Choroid plexus epithelial cell (primary cell): ENCODE data around the gene DOCK2.
"Not testable (repeated sequence)": the region's sequence is repeated elsewhere in the genome, so short reads cannot be mapped to it uniquely, and the experiment has no call there.

Source experiments
- DNase-seq: peaks from one replicate; pipeline ENCODE4 v3.0.0-alpha.2; 2010; ENCODE audit warnings: low read depth
- H3K4me3 ChIP-seq: 2 replicates; pipeline ENCODE4 v1.5.1; 2011; ENCODE audit warnings: low read depth, mild to moderate bottlenecking, control low read depth, low read length, moderate library complexity
- TF ChIP-seq, protein P1 (sequence below): conservative IDR thresholded peaks from 2 replicates; pipeline ENCODE4 v1.5.1; 2011; ENCODE audit warnings: low read depth, mild to moderate bottlenecking, control low read depth, inconsistent platforms, low read length, moderate library complexity

Gene DOCK2

DNA sequence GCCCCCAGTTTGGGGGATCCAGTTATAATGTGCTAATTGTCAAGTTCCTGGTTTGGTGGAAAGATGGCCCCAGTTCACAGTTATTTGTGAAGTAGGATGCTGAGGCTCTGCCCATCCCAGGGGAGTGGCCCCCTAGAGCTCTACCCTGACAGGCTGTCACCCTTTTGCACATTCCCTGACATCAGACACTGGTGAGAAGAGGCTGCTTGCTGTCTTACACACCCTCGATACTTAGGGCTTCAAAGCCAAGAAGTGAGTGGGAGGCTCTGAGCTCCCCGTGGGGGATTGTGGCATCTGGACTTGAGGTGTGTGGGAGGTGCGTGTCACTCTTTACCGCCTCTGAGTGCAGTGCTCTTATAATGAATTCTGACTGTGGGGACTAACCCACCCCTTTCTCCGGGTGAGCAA lies 168.5 kb downstream of the DOCK2 start:
- H3K4me3 ChIP-seq: no peak overlapping the region
- DNase-seq: peak; percentile 18
- TF ChIP-seq, protein P1, sequence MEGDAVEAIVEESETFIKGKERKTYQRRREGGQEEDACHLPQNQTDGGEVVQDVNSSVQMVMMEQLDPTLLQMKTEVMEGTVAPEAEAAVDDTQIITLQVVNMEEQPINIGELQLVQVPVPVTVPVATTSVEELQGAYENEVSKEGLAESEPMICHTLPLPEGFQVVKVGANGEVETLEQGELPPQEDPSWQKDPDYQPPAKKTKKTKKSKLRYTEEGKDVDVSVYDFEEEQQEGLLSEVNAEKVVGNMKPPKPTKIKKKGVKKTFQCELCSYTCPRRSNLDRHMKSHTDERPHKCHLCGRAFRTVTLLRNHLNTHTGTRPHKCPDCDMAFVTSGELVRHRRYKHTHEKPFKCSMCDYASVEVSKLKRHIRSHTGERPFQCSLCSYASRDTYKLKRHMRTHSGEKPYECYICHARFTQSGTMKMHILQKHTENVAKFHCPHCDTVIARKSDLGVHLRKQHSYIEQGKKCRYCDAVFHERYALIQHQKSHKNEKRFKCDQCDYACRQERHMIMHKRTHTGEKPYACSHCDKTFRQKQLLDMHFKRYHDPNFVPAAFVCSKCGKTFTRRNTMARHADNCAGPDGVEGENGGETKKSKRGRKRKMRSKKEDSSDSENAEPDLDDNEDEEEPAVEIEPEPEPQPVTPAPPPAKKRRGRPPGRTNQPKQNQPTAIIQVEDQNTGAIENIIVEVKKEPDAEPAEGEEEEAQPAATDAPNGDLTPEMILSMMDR: no peak

DNA sequence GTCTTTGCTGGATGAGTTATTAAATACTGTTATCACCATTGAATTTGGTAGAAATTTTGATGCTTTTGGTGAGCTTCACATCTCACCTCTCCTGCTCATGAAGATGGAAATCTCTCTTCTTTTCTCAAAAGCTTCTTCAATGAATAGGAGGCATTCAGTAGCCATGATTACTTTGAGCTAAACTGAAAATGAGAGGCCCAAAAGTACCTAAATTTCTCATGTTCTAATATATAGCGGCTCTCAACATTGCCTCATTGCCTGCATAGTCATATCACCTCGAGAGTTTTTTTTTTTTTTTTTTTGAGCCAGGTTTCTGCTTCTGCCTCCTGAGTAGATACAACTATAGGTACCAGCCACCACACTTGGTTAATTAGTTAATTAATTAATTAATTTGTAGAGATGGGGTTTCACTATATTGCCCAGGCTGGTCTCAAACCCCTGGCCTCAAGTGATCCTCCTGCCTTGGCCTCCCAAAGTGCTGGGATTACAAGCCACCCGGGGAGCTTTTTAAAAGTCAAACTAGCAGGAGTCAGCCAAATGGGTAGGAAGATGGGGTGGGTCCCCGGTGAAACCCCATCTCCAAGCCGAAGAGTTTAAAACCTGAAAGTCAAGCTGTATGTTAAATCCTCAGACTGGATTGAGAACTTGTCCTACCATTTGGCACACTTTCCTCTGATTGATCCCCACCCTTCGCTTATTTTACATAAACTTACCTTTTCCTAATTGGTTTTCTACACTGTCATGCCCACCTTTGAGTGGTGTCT lies 169.0 kb downstream of the DOCK2 start:
- no peak overlapping the region for H3K4me3 ChIP-seq
- DNase-seq: no peak
- TF ChIP-seq, protein P1: no peak

DNA sequence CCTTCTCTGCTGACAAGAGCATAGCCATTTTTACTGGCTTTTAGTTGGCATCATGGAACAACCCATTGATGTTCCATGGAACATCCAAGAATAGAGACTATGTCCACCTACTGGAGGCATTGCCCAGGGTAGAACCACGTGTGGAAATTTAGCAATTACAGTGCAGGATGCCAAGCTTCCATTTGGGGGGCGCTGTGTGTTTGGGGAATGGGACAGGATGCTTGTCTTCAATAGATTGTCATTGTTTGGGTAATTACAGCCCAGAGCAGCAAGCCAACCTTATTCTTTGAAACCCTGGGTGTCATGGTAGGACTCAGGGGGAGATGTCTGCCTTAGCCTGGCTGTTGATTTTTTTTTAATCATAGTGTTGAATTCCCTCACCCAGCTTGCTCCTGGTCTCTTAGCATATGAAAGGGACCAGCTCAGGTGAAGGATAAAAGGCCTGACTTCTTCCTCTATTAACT lies 171.1 kb downstream of the DOCK2 start:
- no peak overlapping the region for H3K4me3 ChIP-seq
- TF ChIP-seq, protein P1: no peak
- no peak for DNase-seq

DNA sequence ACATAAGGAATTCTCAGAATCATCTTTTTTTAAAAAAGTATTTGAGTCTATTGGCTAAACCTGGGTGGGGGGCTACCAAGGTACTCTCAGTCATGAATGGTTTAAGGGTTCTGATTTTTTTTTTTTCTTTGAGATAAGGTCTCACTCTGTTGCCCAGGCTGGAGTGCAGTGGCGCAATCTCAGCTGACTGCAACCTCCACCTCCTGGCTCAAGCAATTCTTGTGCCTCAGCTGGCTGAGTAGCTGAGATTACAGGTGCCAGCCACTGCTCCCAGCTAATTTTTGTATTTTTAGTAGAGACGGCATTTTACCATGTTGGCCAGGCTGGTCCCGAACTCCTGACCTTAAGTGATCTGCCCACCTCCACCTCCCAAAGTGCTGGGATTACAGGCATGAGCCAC lies 171.8 kb downstream of the DOCK2 start:
- DNase-seq, H3K4me3 ChIP-seq: not testable (repeated sequence)

DNA sequence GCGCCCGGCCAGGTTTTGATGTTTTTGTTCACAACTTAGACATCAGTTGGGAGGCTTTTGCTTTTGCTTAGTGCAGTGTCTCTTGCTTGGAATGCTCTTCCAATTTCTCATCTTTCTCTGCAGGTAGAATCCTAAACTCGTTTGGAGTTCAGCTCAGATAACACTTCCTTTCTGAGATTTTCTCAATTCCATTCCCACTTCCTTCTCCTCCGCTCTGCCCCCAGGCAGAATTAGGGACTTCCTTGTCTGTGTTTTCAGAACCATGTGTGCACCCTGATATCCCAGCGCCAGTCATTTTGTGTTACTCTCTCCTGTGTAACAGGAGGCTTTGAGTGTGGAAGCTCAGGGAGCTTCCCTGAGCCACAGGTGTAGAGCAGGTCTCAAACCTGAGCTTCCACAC lies 172.2 kb downstream of the DOCK2 start:
- TF ChIP-seq, protein P1: no peak
- DNase-seq: no peak
- no peak overlapping the region for H3K4me3 ChIP-seq

DNA sequence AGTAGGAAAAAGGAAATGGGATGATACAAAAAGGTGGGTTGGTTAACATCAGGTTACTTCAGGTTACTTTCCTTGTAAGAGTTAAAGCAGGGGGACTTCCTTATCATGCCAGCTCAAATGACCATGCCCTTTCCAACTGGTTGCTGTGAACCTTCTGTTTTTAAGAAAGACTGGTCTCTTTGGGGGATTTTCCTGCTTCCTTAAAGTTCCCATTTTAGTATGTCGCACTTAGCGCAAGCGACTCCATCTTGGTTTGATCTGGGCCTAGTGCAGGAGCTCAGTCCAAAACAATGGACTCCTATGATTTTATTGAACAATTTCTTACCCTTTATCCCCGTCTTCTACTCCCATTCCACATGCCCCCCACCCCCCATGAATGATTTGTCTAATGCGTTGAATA lies 173.4 kb downstream of the DOCK2 start:
- TF ChIP-seq, protein P1: no peak
- H3K4me3 ChIP-seq: no peak overlapping the region
- DNase-seq: no peak

DNA sequence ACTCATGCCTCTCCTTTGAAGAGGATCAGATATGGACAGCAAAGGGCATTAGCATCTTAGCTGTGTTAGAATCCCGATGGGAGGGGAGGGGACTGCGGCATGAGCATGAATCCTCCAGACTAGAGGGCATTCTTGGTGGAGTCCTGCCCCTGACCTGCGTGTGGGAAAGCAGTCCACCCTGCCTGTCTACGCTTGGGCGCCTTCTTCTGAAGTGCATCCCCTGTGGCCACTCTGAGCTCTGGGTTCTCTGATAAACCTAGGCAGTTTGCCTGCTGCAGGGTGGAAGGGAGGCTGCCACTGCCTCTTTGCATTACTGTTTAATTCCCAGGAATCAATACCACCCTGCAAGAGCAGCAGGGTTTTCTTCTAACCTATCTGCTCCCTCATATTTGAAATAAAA lies 173.9 kb downstream of the DOCK2 start:
- no peak for DNase-seq
- TF ChIP-seq, protein P1: no peak
- no peak overlapping the region for H3K4me3 ChIP-seq
